CD14-positive monocyte (primary cell): ENCODE data around the gene SELENOO. TPM values are rescaled to one million over a fixed set of nuclear protein-coding genes. Genes with fewer than 3 reads are reported as not detected.

Source experiments
- DNase-seq, 3 donors: peaks; one replicate each; pipeline ENCODE4 v3.0.0-alpha.2; 2011 to 2022
- H2AFZ ChIP-seq: 2 replicates; pipeline ENCODE4 v1.6.0; 2012; ENCODE audit warnings: mild to moderate bottlenecking, low read depth, low read length, inconsistent platforms; ENCODE audit not compliant: insufficient read depth, poor library complexity, severe bottlenecking
- H3K27ac ChIP-seq, 2 donors: 1 replicate in 1 of 2; 2 replicates in 1 of 2; pipeline ENCODE4 v1.5.1; 2012 to 2013; ENCODE audit warnings: low read length in 2 of 2, control low read depth in 1 of 2, inconsistent platforms in 1 of 2, low read depth in 1 of 2, mild to moderate bottlenecking in 1 of 2
- H3K27me3 ChIP-seq, 2 donors: one replicate each; pipeline versions ENCODE4 v1.6.0 to v1.6.1; 2011 to 2013; ENCODE audit warnings: low read length in 2 of 2; ENCODE audit not compliant: control insufficient read depth in 2 of 2, insufficient read depth in 2 of 2
- H3K36me3 ChIP-seq, 2 donors: replicated peaks in 1 of 2; 1 replicate in 1 of 2; 2 replicates in 1 of 2; pipeline versions ENCODE4 v1.5.1 to v1.6.1; 2012 to 2013; ENCODE audit warnings: low read length in 2 of 2, control low read depth in 1 of 2, inconsistent platforms in 1 of 2, mild to moderate bottlenecking in 1 of 2; ENCODE audit not compliant: insufficient read depth in 2 of 2, control insufficient read depth in 1 of 2
- H3K4me1 ChIP-seq, 2 donors: 1 replicate in 1 of 2; 2 replicates in 1 of 2; pipeline versions ENCODE4 v1.5.1 to v1.6.1; 2012 to 2013; ENCODE audit warnings: low read length in 2 of 2, control low read depth in 1 of 2, inconsistent platforms in 1 of 2, mild to moderate bottlenecking in 1 of 2, moderate library complexity in 1 of 2; ENCODE audit not compliant: insufficient read depth in 2 of 2, control insufficient read depth in 1 of 2
- H3K4me2 ChIP-seq: replicated peaks from 2 replicates; pipeline ENCODE3; 2012; ENCODE audit warnings: low read length, moderate library complexity, mild to moderate bottlenecking; ENCODE audit not compliant: poor library complexity, severe bottlenecking; ENCODE audit errors: extremely low read depth
- H3K4me3 ChIP-seq, 3 experiments: fragments of 200-600 bp in 1 of 3; sonication (generic) in 1 of 3; replicated peaks in 1 of 3; 1 replicate in 2 of 3; 2 replicates in 1 of 3; pipeline ENCODE4 v1.5.1; 2011 to 2013; ENCODE audit warnings: low read length in 3 of 3, mild to moderate bottlenecking in 3 of 3, control low read depth in 2 of 3, low read depth in 2 of 3, inconsistent platforms in 1 of 3, moderate library complexity in 1 of 3
- H3K79me2 ChIP-seq: 2 replicates; pipeline ENCODE4 v1.6.0; 2012; ENCODE audit warnings: mild to moderate bottlenecking, control low read depth, inconsistent platforms, low read length, moderate library complexity; ENCODE audit not compliant: insufficient read depth
- H3K9ac ChIP-seq: 2 replicates; pipeline ENCODE4 v1.6.0; 2017; ENCODE audit warnings: low read length, mild to moderate bottlenecking; ENCODE audit not compliant: insufficient read depth, poor library complexity, severe bottlenecking
- H3K9me3 ChIP-seq, 2 donors: replicated peaks in 1 of 2; 1 replicate in 1 of 2; 2 replicates in 1 of 2; pipeline versions ENCODE4 v1.5.1 to v1.6.1; 2012 to 2013; ENCODE audit warnings: low read length in 2 of 2, control low read depth in 1 of 2; ENCODE audit not compliant: control insufficient read depth in 1 of 2, insufficient read depth in 1 of 2
- H4K20me1 ChIP-seq: 2 replicates; pipeline ENCODE4 v1.6.0; 2012; ENCODE audit warnings: mild to moderate bottlenecking, low read length, control low read depth, moderate library complexity; ENCODE audit not compliant: insufficient read depth
- H3K27ac Mint-ChIP-seq, 7 donors: one replicate each; pipeline ENCODE4 v1.8.0; 2020; ENCODE audit warnings: mild to moderate bottlenecking in 7 of 7, mixed read lengths in 7 of 7, moderate library complexity in 6 of 7, inconsistent platforms in 2 of 7
- H3K27me3 Mint-ChIP-seq, 3 donors: one replicate each; pipeline ENCODE4 v1.8.0; 2021 to 2022; ENCODE audit warnings: low read depth in 3 of 3, mild to moderate bottlenecking in 3 of 3, mixed read lengths in 3 of 3, moderate library complexity in 3 of 3, inconsistent platforms in 1 of 3
- H3K36me3 Mint-ChIP-seq, 2 donors: one replicate each; pipeline ENCODE4 v1.8.0; 2020; ENCODE audit warnings: mixed read lengths in 2 of 2, inconsistent platforms in 1 of 2, mild to moderate bottlenecking in 1 of 2
- H3K4me1 Mint-ChIP-seq: one replicate; pipeline ENCODE4 v1.8.0; 2020; ENCODE audit warnings: mild to moderate bottlenecking, mixed read lengths
- H3K4me3 Mint-ChIP-seq, 2 donors: one replicate each; pipeline ENCODE4 v1.8.0; 2020; ENCODE audit warnings: mild to moderate bottlenecking in 2 of 2, mixed read lengths in 2 of 2, moderate library complexity in 1 of 2
- H3K9me3 Mint-ChIP-seq, 7 donors: one replicate each; pipeline ENCODE4 v1.8.0; 2020 to 2022; ENCODE audit warnings: mixed read lengths in 7 of 7, mild to moderate bottlenecking in 6 of 7, moderate library complexity in 6 of 7, inconsistent platforms in 2 of 7
- WGBS: methylation state at CpG from one replicate; pipeline ENCODE4 v1.1.5; 2013; ENCODE audit warnings: missing lambda C conversion rate; ENCODE audit not compliant: insufficient coverage; 5-methylcytosine and 5-hydroxymethylcytosine counted together
- intact Hi-C, 2 donors: fragments of 100-400 bp; cut with micrococcal nuclease; formaldehyde crosslinking; loops; one replicate each; pipeline versions ENCODE4 v1.15.0 to v1.15.1; 2023
- polyA plus RNA-seq, 3 donors: library from polyadenylated mRNA; depleted of rRNA in 1 of 3; unstranded in 2 of 3; stranded (reverse) in 1 of 3; fragments of 300-500 nt in 2 of 3; fragments of >200 nt in 1 of 3; fragmentation: Illumina TruSeq in 2 of 3; gene quantifications; 1 replicate in 2 of 3; 2 replicates in 1 of 3; pipeline ENCODE4 v1.2.3, GENCODE V29; 2012 to 2021
- TF ChIP-seq, protein P1 (sequence below): fragments of 200-600 bp; IDR thresholded peaks from one replicate; pipeline ENCODE4 v1.8.0; 2022; ENCODE audit warnings: antibody characterized with exemption, mild to moderate bottlenecking

SELENOO gene
- polyA plus RNA-seq, 3 donors = 2.7 to 76.9 (median 8.7) TPM

DNA sequence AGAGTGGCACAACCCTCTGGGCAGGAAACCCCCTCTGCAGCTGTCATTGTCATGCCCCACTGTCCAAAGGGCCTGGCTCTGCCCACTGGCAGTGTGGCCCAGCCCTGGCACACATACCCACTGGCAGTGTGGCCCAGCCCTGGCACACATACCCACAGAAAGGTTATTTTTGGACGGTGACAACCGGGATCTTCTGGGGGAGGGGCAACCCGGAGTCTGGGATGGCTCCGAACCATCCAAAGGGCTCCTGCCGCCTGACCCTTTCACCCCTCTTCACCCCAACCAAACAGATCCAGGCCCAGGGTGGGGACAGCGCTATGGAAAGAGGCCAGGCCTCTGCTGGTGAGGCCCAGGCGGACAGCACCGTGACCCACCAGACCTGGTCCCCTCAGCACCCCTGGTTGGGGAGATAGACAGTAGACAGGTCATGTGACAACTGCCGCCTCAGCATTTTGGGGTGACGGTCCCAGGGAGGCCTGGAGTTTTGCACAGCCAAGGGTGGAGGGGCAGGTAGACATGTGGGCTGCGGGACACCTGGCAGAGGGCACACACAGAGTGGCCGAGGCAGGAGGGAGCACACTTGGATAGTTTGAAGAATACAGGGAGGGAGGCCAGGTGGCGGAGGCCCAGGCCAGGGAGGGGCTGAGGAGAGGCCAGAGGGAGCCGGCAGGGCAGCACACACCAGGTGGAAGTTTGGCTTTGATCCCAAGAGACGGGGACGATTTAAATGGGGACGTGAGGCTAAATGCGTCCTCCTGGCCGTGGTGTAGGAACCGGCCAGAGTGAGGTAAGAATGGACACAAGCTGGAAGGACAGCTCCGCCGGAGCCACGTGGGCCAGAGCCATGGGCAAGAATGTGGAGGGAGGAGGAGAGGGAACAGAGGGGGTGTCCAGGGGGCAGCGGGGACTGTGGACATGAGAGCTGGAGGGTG lies 57.8 kb downstream of the SELENOO start:
- no peak for DNase-seq
- Histone ChIP-seq H3K9me3 (peaks cover 0 to 7% of the 10 kb centered on the region in 2 donors), H3K27ac (no peak overlapping the region), H3K4me3 (no peak overlapping the region), H3K36me3 (no peaks in the 10 kb centered on the region), H3K9ac (no peak overlapping the region), H3K4me1 (peaks cover 9 to 23% of the 10 kb centered on the region in 2 donors), H4K20me1 (no peaks in the 10 kb centered on the region), H3K27me3 (peaks cover 10 to 35% of the 10 kb centered on the region in 2 donors), H3K79me2 (no peaks in the 10 kb centered on the region), H3K4me2 (no peak overlapping the region), H2AFZ (no peak overlapping the region)
- intact Hi-C loops = no loop called here
- peaks cover 0 to 3% (median 0%) of the 10 kb centered on the region in 7 donors for H3K9me3 Mint-ChIP-seq
- H3K36me3 Mint-ChIP-seq = no peaks in the 10 kb centered on the region
- WGBS = 92% methylated on average over 19 of the region's 24 CpGs
- no peak overlapping the region for H3K4me3 Mint-ChIP-seq
- TF ChIP-seq, protein P1, sequence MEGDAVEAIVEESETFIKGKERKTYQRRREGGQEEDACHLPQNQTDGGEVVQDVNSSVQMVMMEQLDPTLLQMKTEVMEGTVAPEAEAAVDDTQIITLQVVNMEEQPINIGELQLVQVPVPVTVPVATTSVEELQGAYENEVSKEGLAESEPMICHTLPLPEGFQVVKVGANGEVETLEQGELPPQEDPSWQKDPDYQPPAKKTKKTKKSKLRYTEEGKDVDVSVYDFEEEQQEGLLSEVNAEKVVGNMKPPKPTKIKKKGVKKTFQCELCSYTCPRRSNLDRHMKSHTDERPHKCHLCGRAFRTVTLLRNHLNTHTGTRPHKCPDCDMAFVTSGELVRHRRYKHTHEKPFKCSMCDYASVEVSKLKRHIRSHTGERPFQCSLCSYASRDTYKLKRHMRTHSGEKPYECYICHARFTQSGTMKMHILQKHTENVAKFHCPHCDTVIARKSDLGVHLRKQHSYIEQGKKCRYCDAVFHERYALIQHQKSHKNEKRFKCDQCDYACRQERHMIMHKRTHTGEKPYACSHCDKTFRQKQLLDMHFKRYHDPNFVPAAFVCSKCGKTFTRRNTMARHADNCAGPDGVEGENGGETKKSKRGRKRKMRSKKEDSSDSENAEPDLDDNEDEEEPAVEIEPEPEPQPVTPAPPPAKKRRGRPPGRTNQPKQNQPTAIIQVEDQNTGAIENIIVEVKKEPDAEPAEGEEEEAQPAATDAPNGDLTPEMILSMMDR = no peak
- peaks cover 10% of the 10 kb centered on the region for H3K4me1 Mint-ChIP-seq
- H3K27me3 Mint-ChIP-seq = peaks cover 29 to 44% (median 29%) of the 10 kb centered on the region in 3 donors
- peak overlapping the region in 1 of 7 donors; percentile 31 for H3K27ac Mint-ChIP-seq

DNA sequence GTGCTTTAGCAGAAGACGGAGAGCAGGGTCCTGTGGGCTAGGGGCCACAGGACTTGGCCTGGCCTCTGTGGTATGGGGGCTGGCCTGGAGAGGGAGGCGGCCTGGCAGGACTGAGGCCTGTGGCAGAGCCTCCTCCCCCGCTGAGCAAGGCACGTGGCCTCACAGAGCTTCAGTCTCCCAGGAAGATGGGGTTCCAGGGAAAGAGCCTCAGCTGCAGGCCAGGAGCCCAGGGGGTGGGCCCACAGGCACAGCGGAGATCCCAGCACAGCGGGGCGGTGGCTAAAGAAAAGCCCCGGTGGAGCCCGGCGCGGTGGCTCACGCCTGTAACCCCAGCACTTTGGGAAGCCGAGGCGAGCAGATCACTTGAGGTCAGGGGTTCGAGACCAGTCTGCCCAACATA lies 58.5 kb downstream of the SELENOO start:
- no peak overlapping the region for H3K27ac ChIP-seq
- peaks cover 0 to 7% of the 10 kb centered on the region in 2 donors for H3K9me3 ChIP-seq
- Mint-ChIP-seq H3K9me3 (peaks cover 0 to 3% (median 0%) of the 10 kb centered on the region in 7 donors), H3K27me3 (peaks cover 30 to 45% (median 32%) of the 10 kb centered on the region in 3 donors), H3K27ac (no peak overlapping the region), H3K36me3 (no peaks in the 10 kb centered on the region), H3K4me1 (peaks cover 10% of the 10 kb centered on the region), H3K4me3 (no peak overlapping the region)
- intact Hi-C loops = no loop called here
- peaks cover 10 to 35% of the 10 kb centered on the region in 2 donors for H3K27me3 ChIP-seq
- H3K4me1 ChIP-seq = peaks cover 9 to 23% of the 10 kb centered on the region in 2 donors
- H3K36me3 ChIP-seq = no peaks in the 10 kb centered on the region
- no peak for DNase-seq
- H3K4me3 ChIP-seq = no peak overlapping the region
- H3K4me2 ChIP-seq = no peak overlapping the region
- H3K79me2 ChIP-seq = no peaks in the 10 kb centered on the region
- TF ChIP-seq, protein P1 = no peak
- H3K9ac ChIP-seq = no peak overlapping the region
- H4K20me1 ChIP-seq = no peaks in the 10 kb centered on the region
- WGBS = 98% methylated on average over 12 of the region's 15 CpGs
- no peak overlapping the region for H2AFZ ChIP-seq
